Activated B cell treated with CpG ODN at 0.5 μM for 24 hours (primary cell): ENCODE results near the gene ETNPPL. TPM values are rescaled to one million over a fixed set of nuclear protein-coding genes. Genes with fewer than 3 reads are reported as not detected.

Source experiments
- ATAC-seq: fragments of 200-7000 bp; cut with Tn5 transposase; one replicate; pipeline ENCODE4 v1.10.0; 2021; ENCODE audit warnings: low read depth, mild to moderate bottlenecking, moderate library complexity
- CTCF ChIA-PET: fragments of 350-600 bp; sonication (Branson Sonifier 250); formaldehyde crosslinking; loops from one replicate; lab custom pipeline; 2021; ENCODE audit warnings: antibody characterized with exemption; lab: Charles Lee
- POLR2A ChIA-PET: fragments of 350-600 bp; sonication (Branson Sonifier 250); formaldehyde crosslinking; loops from one replicate; lab custom pipeline; 2021; ENCODE audit warnings: antibody characterized with exemption; lab: Charles Lee
- DNase-seq: peaks from one replicate; pipeline ENCODE4 v3.0.0; 2022
- H3K27ac Mint-ChIP-seq: one replicate; pipeline ENCODE4 v1.8.0; 2020; ENCODE audit warnings: mixed read lengths
- H3K27me3 Mint-ChIP-seq: one replicate; pipeline ENCODE4 v1.8.0; 2021; ENCODE audit warnings: mixed read lengths
- H3K36me3 Mint-ChIP-seq: one replicate; pipeline ENCODE4 v1.8.0; 2021; ENCODE audit warnings: low read depth, mixed read lengths
- H3K4me1 Mint-ChIP-seq: one replicate; pipeline ENCODE4 v1.8.0; 2021; ENCODE audit warnings: mixed read lengths
- H3K4me3 Mint-ChIP-seq: one replicate; pipeline ENCODE4 v1.8.0; 2020; ENCODE audit warnings: mild to moderate bottlenecking, mixed read lengths
- H3K9me3 Mint-ChIP-seq: one replicate; pipeline ENCODE4 v1.8.0; 2020; ENCODE audit warnings: mixed read lengths
- intact Hi-C: fragments of 100-400 bp; cut with micrococcal nuclease; formaldehyde crosslinking; loops from one replicate; pipeline ENCODE4 v1.15.1; 2024
- total RNA-seq: library from RNA; stranded (reverse); gene quantifications from 2 replicates; pipeline ENCODE4 v1.2.3, GENCODE V29; 2022
- TF ChIP-seq, protein P1 (sequence below): fragments of 200-600 bp; IDR thresholded peaks from one replicate; pipeline ENCODE4 v1.8.0; 2022; ENCODE audit warnings: antibody characterized with exemption, mild to moderate bottlenecking

ETNPPL gene
- total RNA-seq, 1 donor from 2014 or later: not detected

GRCh38 chr4:108763986-108764385 is 1.1 kb upstream of the ETNPPL start:
- TF ChIP-seq, protein P1, sequence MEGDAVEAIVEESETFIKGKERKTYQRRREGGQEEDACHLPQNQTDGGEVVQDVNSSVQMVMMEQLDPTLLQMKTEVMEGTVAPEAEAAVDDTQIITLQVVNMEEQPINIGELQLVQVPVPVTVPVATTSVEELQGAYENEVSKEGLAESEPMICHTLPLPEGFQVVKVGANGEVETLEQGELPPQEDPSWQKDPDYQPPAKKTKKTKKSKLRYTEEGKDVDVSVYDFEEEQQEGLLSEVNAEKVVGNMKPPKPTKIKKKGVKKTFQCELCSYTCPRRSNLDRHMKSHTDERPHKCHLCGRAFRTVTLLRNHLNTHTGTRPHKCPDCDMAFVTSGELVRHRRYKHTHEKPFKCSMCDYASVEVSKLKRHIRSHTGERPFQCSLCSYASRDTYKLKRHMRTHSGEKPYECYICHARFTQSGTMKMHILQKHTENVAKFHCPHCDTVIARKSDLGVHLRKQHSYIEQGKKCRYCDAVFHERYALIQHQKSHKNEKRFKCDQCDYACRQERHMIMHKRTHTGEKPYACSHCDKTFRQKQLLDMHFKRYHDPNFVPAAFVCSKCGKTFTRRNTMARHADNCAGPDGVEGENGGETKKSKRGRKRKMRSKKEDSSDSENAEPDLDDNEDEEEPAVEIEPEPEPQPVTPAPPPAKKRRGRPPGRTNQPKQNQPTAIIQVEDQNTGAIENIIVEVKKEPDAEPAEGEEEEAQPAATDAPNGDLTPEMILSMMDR: no peak
- Mint-ChIP-seq H3K27me3 (peaks cover 30% of the 10 kb centered on the region), H3K9me3 (no peaks in the 10 kb centered on the region), H3K4me3 (no peak overlapping the region), H3K27ac (no peak overlapping the region), H3K4me1 (peaks cover 16% of the 10 kb centered on the region), H3K36me3 (no peaks in the 10 kb centered on the region)
- intact Hi-C loops: no loop called here
- no peak for DNase-seq
- ChIA-PET POLR2A (no interaction called here), CTCF (no interaction called here)
- no peak for ATAC-seq

DNA sequence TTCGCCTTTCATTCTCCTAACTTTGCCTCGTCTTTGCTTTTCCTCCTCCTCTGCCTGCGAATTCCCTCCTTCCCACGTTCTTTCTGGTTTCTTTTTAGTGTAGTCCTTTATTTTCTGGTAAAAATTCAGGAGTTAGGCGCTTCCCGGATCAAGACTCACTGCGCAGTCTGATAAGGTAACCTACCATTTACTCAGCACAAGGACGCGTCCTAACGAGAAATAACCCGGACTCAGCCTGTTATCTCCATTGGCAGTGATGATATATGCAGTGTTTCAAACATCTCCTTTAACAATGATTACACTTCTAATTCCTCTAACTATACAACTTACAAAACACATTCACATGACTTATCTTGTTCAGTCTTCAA is 357 bp upstream of the ETNPPL start:
- Mint-ChIP-seq H3K4me1 (peaks cover 16% of the 10 kb centered on the region), H3K36me3 (no peaks in the 10 kb centered on the region), H3K27ac (no peak overlapping the region), H3K4me3 (peak overlapping the region; percentile 49), H3K9me3 (no peaks in the 10 kb centered on the region), H3K27me3 (peaks cover 30% of the 10 kb centered on the region)
- no peak for DNase-seq
- intact Hi-C loops: no loop called here
- TF ChIP-seq, protein P1: no peak
- POLR2A ChIA-PET: no interaction called here
- ATAC-seq: no peak
- CTCF ChIA-PET: no interaction called here

DNA sequence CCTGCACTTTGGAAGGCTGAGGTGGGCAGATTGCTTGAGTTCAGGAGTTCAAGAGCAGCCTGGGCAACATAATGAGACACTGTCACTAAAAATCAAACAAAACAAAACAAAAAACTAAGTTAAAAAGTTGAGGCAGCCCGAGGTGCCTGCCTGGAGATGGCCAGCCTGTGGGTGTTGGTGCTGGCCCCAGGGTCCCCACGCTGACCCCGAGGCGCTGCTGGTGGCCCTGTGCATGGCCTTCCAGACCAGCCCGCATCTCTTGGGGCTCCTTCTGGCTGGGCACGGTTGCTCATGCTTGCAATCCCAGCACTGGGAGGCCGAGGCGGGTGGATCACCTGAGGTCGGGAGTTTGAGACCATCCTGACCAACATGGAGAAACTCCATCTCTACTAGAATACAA is 4.4 kb downstream of the ETNPPL start:
- TF ChIP-seq, protein P1: no peak
- intact Hi-C loops: no loop called here
- no peaks in the 10 kb centered on the region for H3K36me3 Mint-ChIP-seq
- CTCF ChIA-PET: no interaction called here
- H3K4me3 Mint-ChIP-seq: no peak overlapping the region
- no peaks in the 10 kb centered on the region for H3K9me3 Mint-ChIP-seq
- H3K27ac Mint-ChIP-seq: no peak overlapping the region
- DNase-seq: no peak
- POLR2A ChIA-PET: no interaction called here
- ATAC-seq: no peak
- H3K4me1 Mint-ChIP-seq: peaks cover 16% of the 10 kb centered on the region
- H3K27me3 Mint-ChIP-seq: peaks cover 27% of the 10 kb centered on the region

DNA sequence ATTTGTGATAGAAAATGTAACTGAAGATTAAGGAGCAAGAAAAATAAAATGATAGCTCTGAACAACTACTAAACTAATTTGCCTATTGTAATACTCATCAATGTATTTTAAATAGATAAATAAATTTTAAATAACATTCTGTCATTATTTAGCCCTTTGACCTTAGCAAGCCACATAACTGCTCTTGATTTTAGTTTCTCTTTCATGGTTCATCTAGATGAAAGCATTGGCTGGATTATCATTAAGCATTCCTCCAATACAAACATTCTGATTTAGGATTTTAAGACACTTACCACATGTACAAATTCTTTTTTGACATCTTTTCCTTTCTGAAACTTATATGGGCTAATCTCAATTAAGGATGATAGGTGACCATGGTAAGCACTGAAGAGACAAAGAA is 8.5 kb downstream of the ETNPPL start:
- Mint-ChIP-seq H3K4me3 (no peak overlapping the region), H3K9me3 (no peaks in the 10 kb centered on the region), H3K27me3 (peaks cover 10% of the 10 kb centered on the region), H3K27ac (no peak overlapping the region), H3K36me3 (no peaks in the 10 kb centered on the region), H3K4me1 (no peaks in the 10 kb centered on the region)
- DNase-seq (no peak), ATAC-seq (no peak)
- TF ChIP-seq, protein P1: no peak
- ChIA-PET CTCF (no interaction called here), POLR2A (no interaction called here)
- intact Hi-C loops: no loop called here

DNA sequence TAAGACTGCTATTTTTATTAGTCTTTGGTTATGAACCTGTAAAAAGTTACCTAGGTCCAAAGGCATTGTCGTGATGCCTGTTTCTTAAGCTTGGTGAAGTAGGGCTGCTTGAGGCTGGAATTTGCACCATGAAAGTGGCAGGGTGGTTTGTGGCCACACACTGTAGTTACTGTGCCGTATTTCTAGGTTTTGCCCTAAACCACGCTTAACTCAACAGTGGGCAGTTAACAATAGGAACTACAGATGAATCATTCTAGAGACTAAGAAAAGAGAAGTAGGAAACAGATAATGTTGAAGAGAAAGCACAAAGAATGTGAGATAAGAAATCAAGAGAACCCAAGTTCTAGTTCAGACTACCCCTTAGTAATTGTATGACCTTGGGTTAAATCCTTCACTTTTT is 11.5 kb downstream of the ETNPPL start:
- ATAC-seq: no peak
- Mint-ChIP-seq H3K4me1 (no peaks in the 10 kb centered on the region), H3K9me3 (no peaks in the 10 kb centered on the region), H3K36me3 (no peaks in the 10 kb centered on the region), H3K4me3 (no peak overlapping the region), H3K27ac (no peak overlapping the region), H3K27me3 (peaks cover 9% of the 10 kb centered on the region)
- TF ChIP-seq, protein P1: no peak
- intact Hi-C loops: no loop called here
- DNase-seq: no peak
- POLR2A ChIA-PET: no interaction called here
- CTCF ChIA-PET: no interaction called here
